Measurements from ENCODE around the gene NYNRIN. TPM values are rescaled to one million over a fixed set of nuclear protein-coding genes. Genes with fewer than 3 reads are reported as not detected.

NYNRIN gene
- total RNA-seq, 1 experiment from 2014 or later, result 0.27 TPM

DNA sequence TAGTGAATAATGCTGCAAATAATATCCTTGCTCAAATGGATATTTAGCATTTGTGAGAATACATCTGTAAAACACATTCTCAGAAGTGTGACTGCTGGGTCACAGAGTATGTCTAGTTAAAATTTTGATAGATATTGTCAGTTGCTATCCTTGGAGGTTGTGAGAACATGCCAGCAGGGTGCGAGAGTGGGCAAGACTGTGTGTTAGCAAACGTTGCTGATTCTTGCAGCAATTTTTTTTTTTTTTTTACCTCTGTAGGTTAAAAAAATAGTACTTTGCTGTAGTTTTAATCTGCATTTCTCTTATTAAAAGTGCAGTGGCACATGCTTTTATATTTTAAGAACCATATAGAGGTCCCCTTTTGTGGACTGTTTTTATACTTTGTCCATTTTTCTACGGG is 4.5 kb upstream of the NYNRIN start:
- Histone ChIP-seq H3K36me3 (ENCODE audit: control insufficient read depth in 1 of 2, insufficient read depth in 2 of 2, low read length in 2 of 2) (no peaks in the 10 kb centered on the region), H4K20me1 (ENCODE audit: insufficient read depth) (no peaks in the 10 kb centered on the region), H3K4me1 (ENCODE audit: control insufficient read depth in 1 of 2, insufficient read depth in 2 of 2, low read length in 2 of 2) (peaks cover 20 to 29% of the 10 kb centered on the region in 2 experiments), H2AFZ (ENCODE audit: low read depth, low read length, poor library complexity, severe bottlenecking) (peak overlapping the region; percentile 30), H3K27ac (ENCODE audit: low read depth, low read length) (no peak overlapping the region), H3K9me2 (ENCODE audit: insufficient read depth) (no peaks in the 10 kb centered on the region), H3K4me2 (ENCODE audit: low read length) (no peak overlapping the region), H3K79me2 (ENCODE audit: insufficient read depth, low read length) (no peaks in the 10 kb centered on the region), H3K9ac (ENCODE audit: low read length) (no peak overlapping the region), H3K27me3 (ENCODE audit: insufficient read depth, low read length) (no peaks in the 10 kb centered on the region), H3K4me3 (replicated peaks in 1 of 2; ENCODE audit: low read depth in 1 of 2, low read length in 2 of 2) (no peak overlapping the region), H3K9me3 (ENCODE audit: control insufficient read depth in 1 of 2, insufficient read depth in 1 of 2, low read depth in 1 of 2, low read length in 2 of 2) (no peaks in the 10 kb centered on the region)
- TF ChIP-seq SRF (IDR thresholded peaks at IDR 0.05; ENCODE audit: low read depth), result no peak
- TF ChIP-seq YY1 (IDR thresholded peaks at IDR 0.05; ENCODE audit: extremely low read depth, insufficient replicate concordance, low read depth, low read length), result no peak
- no peak for TF ChIP-seq EZH2 (IDR thresholded peaks at IDR 0.05)
- TF ChIP-seq SP1 (IDR thresholded peaks at IDR 0.05; ENCODE audit: low read depth), result no peak
- no peak for TF ChIP-seq EGR1 (IDR thresholded peaks at IDR 0.05; ENCODE audit: low read depth)
- no peak for TF ChIP-seq SIN3A (IDR thresholded peaks at IDR 0.05; ENCODE audit: low read depth)
- TF ChIP-seq, protein P1, sequence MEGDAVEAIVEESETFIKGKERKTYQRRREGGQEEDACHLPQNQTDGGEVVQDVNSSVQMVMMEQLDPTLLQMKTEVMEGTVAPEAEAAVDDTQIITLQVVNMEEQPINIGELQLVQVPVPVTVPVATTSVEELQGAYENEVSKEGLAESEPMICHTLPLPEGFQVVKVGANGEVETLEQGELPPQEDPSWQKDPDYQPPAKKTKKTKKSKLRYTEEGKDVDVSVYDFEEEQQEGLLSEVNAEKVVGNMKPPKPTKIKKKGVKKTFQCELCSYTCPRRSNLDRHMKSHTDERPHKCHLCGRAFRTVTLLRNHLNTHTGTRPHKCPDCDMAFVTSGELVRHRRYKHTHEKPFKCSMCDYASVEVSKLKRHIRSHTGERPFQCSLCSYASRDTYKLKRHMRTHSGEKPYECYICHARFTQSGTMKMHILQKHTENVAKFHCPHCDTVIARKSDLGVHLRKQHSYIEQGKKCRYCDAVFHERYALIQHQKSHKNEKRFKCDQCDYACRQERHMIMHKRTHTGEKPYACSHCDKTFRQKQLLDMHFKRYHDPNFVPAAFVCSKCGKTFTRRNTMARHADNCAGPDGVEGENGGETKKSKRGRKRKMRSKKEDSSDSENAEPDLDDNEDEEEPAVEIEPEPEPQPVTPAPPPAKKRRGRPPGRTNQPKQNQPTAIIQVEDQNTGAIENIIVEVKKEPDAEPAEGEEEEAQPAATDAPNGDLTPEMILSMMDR (IDR thresholded peaks at IDR 0.05 in 2 of 3, conservative IDR thresholded peaks at IDR 0.05 in 1 of 3; ENCODE audit: borderline replicate concordance in 1 of 3, insufficient read depth in 1 of 3, low read depth in 2 of 3, low read length in 2 of 3), result peak in 2 of 3 experiments; percentile 20 to 42; a peak in 3 of 6 replicates
- no peak for TF ChIP-seq ZNF274 (IDR thresholded peaks at IDR 0.05; ENCODE audit: low read depth, low read length)
- no peak for TF ChIP-seq TCF7L2 (IDR thresholded peaks at IDR 0.05; ENCODE audit: borderline replicate concordance, extremely low read depth, insufficient read depth, insufficient read length)
- TF ChIP-seq ZFX (IDR thresholded peaks at IDR 0.05), result no peak
- TF ChIP-seq CBX3 (IDR thresholded peaks at IDR 0.05; ENCODE audit: low read depth), result no peak
- no peak for TF ChIP-seq FOSL1 (IDR thresholded peaks at IDR 0.05; ENCODE audit: low read depth)
- TF ChIP-seq CEBPB (IDR thresholded peaks at IDR 0.05; ENCODE audit: low read depth), result no peak
- TF ChIP-seq EZH2phosphoT487 (IDR thresholded peaks at IDR 0.05; ENCODE audit: borderline replicate concordance), result no peak
- peak; percentile 24; the same call in 1 of the 2 replicates for TF ChIP-seq RAD21 (IDR thresholded peaks at IDR 0.05; ENCODE audit: low read depth)
- TF ChIP-seq JUND (IDR thresholded peaks at IDR 0.05), result no peak
- ATAC-seq (no peak), DNase-seq (ENCODE audit: low read depth, low spot score) (peak; percentile 12)
- ChIA-PET CTCF (no interaction called here), POLR2A (no interaction called here), RAD21 (ENCODE audit: low non-redundant PET in 1 of 2, low total read pairs in 2 of 2, uncharacterized antibody in 2 of 2, unreplicated experiment in 2 of 2) (interaction anchor here in 1 of 2 experiments (0.7 kb wide), 1 partner anchor 115 kb away, joined by 3 read pairs; no protein-coding TSS in a partner anchor)
- intact Hi-C loops (cut with micrococcal nuclease), result no loop called here
- no TSS peak for BruUV-seq (replicated peaks)

Data from HCT116 (cell line).